ENCODE results near the gene ABCB8. TPM values are rescaled to one million over a fixed set of nuclear protein-coding genes. Genes with fewer than 3 reads are reported as not detected.

ABCB8 gene
- total and polyA plus RNA-seq, 2 of the 8 experiments (the other 6 are each of a cell fraction or from before 2014, with no cell fraction given), result 17.7 to 27.0 TPM

GRCh38 chr7:151016942-151017341 lies 11.3 kb upstream of the ABCB8 start:
- Histone ChIP-seq H2BK20ac (ENCODE audit: low read length) (no peak overlapping the region), H3K56ac (replicated peaks; ENCODE audit: insufficient read length, low read depth, low read length) (no peak overlapping the region), H3K14ac (ENCODE audit: insufficient read length) (no peak overlapping the region), H3K23ac (ENCODE audit: insufficient read length) (no peak overlapping the region), H4K8ac (ENCODE audit: extremely low read depth, insufficient read depth, low read length) (no peak overlapping the region), H3K27me3 (replicated peaks in 1 of 4; ENCODE audit: control insufficient read depth in 3 of 4, extremely low read depth in 1 of 4, insufficient read depth in 3 of 4, low read length in 3 of 4) (peaks cover 8 to 46% (median 41%) of the 10 kb centered on the region in 4 experiments), H3K4me2 (ENCODE audit: insufficient read depth in 1 of 2, low read depth in 2 of 2, low read length in 2 of 2) (no peak overlapping the region; a peak in 1 of 4 replicates), H2BK5ac (ENCODE audit: low read depth, low read length) (no peak overlapping the region), H3K4ac (replicated peaks; ENCODE audit: insufficient read length, low read depth, low read length) (no peak overlapping the region), H4K91ac (replicated peaks; ENCODE audit: insufficient read length, low read length) (no peak overlapping the region), H2BK12ac (ENCODE audit: low read depth, low read length) (no peak overlapping the region), H3K4me1 (replicated peaks in 1 of 4; ENCODE audit: control insufficient read depth in 3 of 4, insufficient read depth in 4 of 4, low read length in 3 of 4) (peaks cover 0 to 30% (median 19%) of the 10 kb centered on the region in 4 experiments; a peak in 5 of 7 replicates), H3K79me1 (ENCODE audit: low read depth, low read length) (no peaks in the 10 kb centered on the region; the same call in 1 of the 2 replicates), H3K79me2 (ENCODE audit: control insufficient read depth in 1 of 2, insufficient read depth in 2 of 2, low read length in 2 of 2) (no peaks in the 10 kb centered on the region), H2AK5ac (ENCODE audit: low read depth, low read length) (no peak overlapping the region), H4K20me1 (replicated peaks in 1 of 2; ENCODE audit: control insufficient read depth in 1 of 2, insufficient read depth in 2 of 2, low read length in 2 of 2) (no peaks in the 10 kb centered on the region), H4K5ac (ENCODE audit: insufficient read length, low read depth, low read length) (no peak overlapping the region), H3K36me3 (ENCODE audit: control insufficient read depth in 2 of 4, insufficient read depth in 4 of 4, low read length in 3 of 4) (no peaks in the 10 kb centered on the region), H3K27ac (ENCODE audit: low read depth, low read length) (no peak overlapping the region), H3K18ac (ENCODE audit: extremely low read depth, low read length) (no peak overlapping the region), H3K9ac (replicated peaks in 1 of 4; ENCODE audit: extremely low read depth in 1 of 4, low read depth in 3 of 4, low read length in 3 of 4) (no peak overlapping the region), H3K4me3 (ENCODE audit: extremely low read depth in 1 of 4, insufficient read depth in 2 of 4, low read depth in 3 of 4, low read length in 4 of 4) (no peak overlapping the region), H3K23me2 (ENCODE audit: low read depth, low read length) (peaks cover 7% of the 10 kb centered on the region; the same call in 1 of the 2 replicates), H3K9me3 (ENCODE audit: insufficient read depth in 2 of 2, low read depth in 1 of 2, low read length in 1 of 2) (no peaks in the 10 kb centered on the region), H2BK120ac (replicated peaks; ENCODE audit: low read depth, low read length) (no peak overlapping the region), H2AFZ (ENCODE audit: low read length) (no peak overlapping the region), H2BK15ac (ENCODE audit: low read length) (0 out of 2 replicates have a peak overlapping the region, but pooled peaks have one; percentile 20)
- 85% methylated on average over 15 of the region's 15 CpGs; no CpG with 5 or more reads in 1 of the 2 experiments for WGBS, 2 experiments (ENCODE audit: extremely low coverage in 1 of 2, insufficient coverage in 1 of 2, insufficient read length in 1 of 2, insufficient replicate concordance in 2 of 2, low coverage in 1 of 2, low lambda C conversion rate in 2 of 2, missing lambda C conversion rate in 1 of 2)
- FAIRE-seq, result no peak
- CTCF ChIA-PET (ENCODE audit: partially characterized antibody), result interaction anchor here (0.8 to 8.0 kb wide), 17 partner anchors 8 to 210 kb away, joined by 3 to 116 read pairs (median 9); partner anchors contain the start of genes ABCB8, ABCF2, FASTK and NOS3
- DNase-seq (ENCODE audit: low read depth in 1 of 2, low spot score in 2 of 2), result no peak
- POLR2A ChIA-PET (ENCODE audit: partially characterized antibody), result interaction anchor here (1.4 to 2.7 kb wide), 3 partner anchors 10 to 17 kb away, joined by 3 to 18 read pairs (median 4); partner anchors contain the start of gene ABCB8
- no peak for TF ChIP-seq KDM4A (IDR thresholded peaks at IDR 0.05; ENCODE audit: low read depth, low read length, severe bottlenecking)
- no peak for TF ChIP-seq MAX (IDR thresholded peaks at IDR 0.05)
- no peak for TF ChIP-seq MAFK (IDR thresholded peaks at IDR 0.05; ENCODE audit: low read depth, low read length)
- no peak for TF ChIP-seq POLR2A (IDR thresholded peaks at IDR 0.05; ENCODE audit: control extremely low read depth in 1 of 2, low read depth in 2 of 2, low read length in 2 of 2)
- no peak for TF ChIP-seq TAF1 (IDR thresholded peaks at IDR 0.05; ENCODE audit: low read depth, low read length)
- TF ChIP-seq BCL11A (IDR thresholded peaks at IDR 0.05; ENCODE audit: low read depth in 2 of 2, low read length in 2 of 2), result no peak
- TF ChIP-seq SIN3A (conservative IDR thresholded peaks at IDR 0.05 in 1 of 2, IDR thresholded peaks at IDR 0.05 in 1 of 2; ENCODE audit: low read depth in 1 of 2, low read length in 2 of 2), result no peak
- no peak for TF ChIP-seq BRCA1 (IDR thresholded peaks at IDR 0.05; ENCODE audit: low read depth, low read length)
- TF ChIP-seq CEBPB (IDR thresholded peaks at IDR 0.05; ENCODE audit: low read depth, low read length), result no peak
- no peak for TF ChIP-seq SP1 (IDR thresholded peaks at IDR 0.05; ENCODE audit: low read depth, low read length)
- no peak for TF ChIP-seq EZH2 (IDR thresholded peaks at IDR 0.05; ENCODE audit: low read depth, low read length, severe bottlenecking)
- no peak for TF ChIP-seq CBX5 (IDR thresholded peaks at IDR 0.05; ENCODE audit: low read depth, low read length)
